ENCODE data around the gene USB1. TPM values are rescaled to one million over a fixed set of nuclear protein-coding genes. Genes with fewer than 3 reads are reported as not detected.

Gene USB1
- total RNA-seq, 1 experiment from 2014 or later = 18.7 TPM

DNA sequence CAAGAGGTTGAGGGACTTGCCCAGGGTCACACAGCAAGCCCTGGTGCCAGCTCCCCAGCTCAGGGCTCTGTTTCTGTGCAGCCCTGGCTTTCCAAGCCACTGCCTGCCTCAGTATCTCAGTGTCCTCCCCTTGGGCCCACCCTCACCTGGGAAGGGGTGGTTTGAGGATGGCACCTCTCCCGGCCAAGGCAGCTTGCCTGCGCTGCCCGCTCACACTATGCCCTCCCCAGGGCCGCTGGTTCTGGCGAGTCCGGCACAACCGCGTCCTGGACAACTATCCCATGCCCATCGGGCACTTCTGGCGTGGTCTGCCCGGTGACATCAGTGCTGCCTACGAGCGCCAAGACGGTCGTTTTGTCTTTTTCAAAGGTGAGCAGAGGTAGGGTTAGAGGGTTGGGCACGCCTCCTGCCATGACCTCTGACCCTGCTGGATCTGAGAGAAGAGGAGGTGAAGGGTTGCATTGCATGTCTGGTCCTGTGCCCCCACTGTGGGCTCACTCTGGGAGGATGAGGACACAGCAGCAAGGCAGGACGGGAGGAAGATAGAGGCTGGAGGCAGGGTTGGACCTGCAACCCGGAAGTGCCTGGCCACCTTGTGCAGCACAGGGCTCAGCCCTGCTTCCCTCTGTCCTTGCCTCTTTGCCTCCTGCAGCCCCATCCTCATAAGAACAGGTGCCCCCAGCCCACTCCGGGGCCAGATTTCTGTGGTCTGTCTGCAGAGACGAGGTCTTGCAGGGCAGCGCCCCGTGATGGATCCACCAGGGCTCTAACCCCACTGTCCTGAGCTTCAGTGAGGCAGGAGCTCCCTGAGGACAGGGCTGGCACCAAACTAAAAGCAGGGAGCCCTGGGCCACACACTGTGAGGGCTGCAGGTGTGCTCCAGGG lies 41.0 kb downstream of the USB1 start:
- H3K4me3 ChIP-seq (ENCODE audit: low read length) = no peak overlapping the region
- H3K4me1 ChIP-seq (ENCODE audit: insufficient read depth, low read length) = no peaks in the 10 kb centered on the region
- TF ChIP-seq EZH2 (IDR thresholded peaks at IDR 0.05; ENCODE audit: low read length, unreplicated experiment) (no peak), EZH2phosphoT487 (IDR thresholded peaks at IDR 0.05; ENCODE audit: borderline replicate concordance, low read length) (no peak)
- TF ChIP-seq, protein P1, sequence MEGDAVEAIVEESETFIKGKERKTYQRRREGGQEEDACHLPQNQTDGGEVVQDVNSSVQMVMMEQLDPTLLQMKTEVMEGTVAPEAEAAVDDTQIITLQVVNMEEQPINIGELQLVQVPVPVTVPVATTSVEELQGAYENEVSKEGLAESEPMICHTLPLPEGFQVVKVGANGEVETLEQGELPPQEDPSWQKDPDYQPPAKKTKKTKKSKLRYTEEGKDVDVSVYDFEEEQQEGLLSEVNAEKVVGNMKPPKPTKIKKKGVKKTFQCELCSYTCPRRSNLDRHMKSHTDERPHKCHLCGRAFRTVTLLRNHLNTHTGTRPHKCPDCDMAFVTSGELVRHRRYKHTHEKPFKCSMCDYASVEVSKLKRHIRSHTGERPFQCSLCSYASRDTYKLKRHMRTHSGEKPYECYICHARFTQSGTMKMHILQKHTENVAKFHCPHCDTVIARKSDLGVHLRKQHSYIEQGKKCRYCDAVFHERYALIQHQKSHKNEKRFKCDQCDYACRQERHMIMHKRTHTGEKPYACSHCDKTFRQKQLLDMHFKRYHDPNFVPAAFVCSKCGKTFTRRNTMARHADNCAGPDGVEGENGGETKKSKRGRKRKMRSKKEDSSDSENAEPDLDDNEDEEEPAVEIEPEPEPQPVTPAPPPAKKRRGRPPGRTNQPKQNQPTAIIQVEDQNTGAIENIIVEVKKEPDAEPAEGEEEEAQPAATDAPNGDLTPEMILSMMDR (conservative IDR thresholded peaks at IDR 0.05; ENCODE audit: low read depth, low read length) = no peak
- H3K9me3 ChIP-seq (ENCODE audit: low read length) = no peaks in the 10 kb centered on the region
- H3K9me2 ChIP-seq (replicated peaks; ENCODE audit: low read length) = no peaks in the 10 kb centered on the region
- no peaks in the 10 kb centered on the region for H3K36me3 ChIP-seq (ENCODE audit: low read depth, low read length)
- H3K27me3 ChIP-seq (ENCODE audit: low read length) = no peaks in the 10 kb centered on the region
- ATAC-seq (no peak), DNase-seq (no peak)
- BruUV-seq (replicated peaks) = no TSS peak
- POLR2A ChIA-PET (ENCODE audit: unreplicated experiment) = no interaction called here
- no peak overlapping the region for H3K4me2 ChIP-seq (ENCODE audit: low read length)
- intact Hi-C loops (cut with micrococcal nuclease) = no loop called here
- CTCF ChIA-PET = no interaction called here
- no peak overlapping the region for H2AFZ ChIP-seq (ENCODE audit: low read length)
- H3K79me2 ChIP-seq (ENCODE audit: low read length) = no peaks in the 10 kb centered on the region
- H3K9ac ChIP-seq (ENCODE audit: low read length) = no peak overlapping the region
- no peaks in the 10 kb centered on the region for H3F3A ChIP-seq (ENCODE audit: low read length, unreplicated experiment)
- no peaks in the 10 kb centered on the region for H4K20me1 ChIP-seq (ENCODE audit: low read length)
- no peak overlapping the region for H3K27ac ChIP-seq (ENCODE audit: low read length)

DNA sequence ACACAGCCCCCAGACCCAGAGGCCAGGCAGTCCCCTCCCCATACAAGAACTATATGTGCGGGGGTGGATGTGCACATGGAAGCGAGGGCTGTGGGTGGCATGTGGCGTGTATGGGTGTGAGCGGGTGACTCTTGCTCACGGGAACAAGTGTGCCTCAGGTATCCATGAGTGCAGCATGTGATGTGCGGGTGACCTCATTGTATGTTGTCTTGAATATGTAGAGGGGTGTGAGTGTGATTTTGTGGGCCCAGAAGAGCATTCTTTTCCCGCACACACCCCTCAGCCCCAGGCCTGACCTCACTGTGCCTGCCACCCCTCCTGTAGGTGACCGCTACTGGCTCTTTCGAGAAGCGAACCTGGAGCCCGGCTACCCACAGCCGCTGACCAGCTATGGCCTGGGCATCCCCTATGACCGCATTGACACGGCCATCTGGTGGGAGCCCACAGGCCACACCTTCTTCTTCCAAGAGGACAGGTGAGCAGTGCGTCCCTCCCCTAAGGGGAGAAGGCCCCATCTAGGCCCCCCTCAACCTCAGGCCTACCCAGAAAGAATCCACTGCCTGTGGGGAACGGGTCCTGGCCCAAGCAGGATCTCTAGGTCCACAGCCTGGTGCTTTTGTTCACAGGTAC lies 41.8 kb downstream of the USB1 start:
- H3K79me2 ChIP-seq (ENCODE audit: low read length) = no peaks in the 10 kb centered on the region
- no peak overlapping the region for H3K4me2 ChIP-seq (ENCODE audit: low read length)
- ChIA-PET CTCF (no interaction called here), POLR2A (ENCODE audit: unreplicated experiment) (no interaction called here)
- ATAC-seq (no peak), DNase-seq (no peak)
- H3K27ac ChIP-seq (ENCODE audit: low read length) = no peak overlapping the region
- intact Hi-C loops (cut with micrococcal nuclease) = no loop called here
- no peaks in the 10 kb centered on the region for H3K9me2 ChIP-seq (replicated peaks; ENCODE audit: low read length)
- no peak overlapping the region for H3K4me3 ChIP-seq (ENCODE audit: low read length)
- H3K36me3 ChIP-seq (ENCODE audit: low read depth, low read length) = no peaks in the 10 kb centered on the region
- no peak overlapping the region for H2AFZ ChIP-seq (ENCODE audit: low read length)
- H3K9me3 ChIP-seq (ENCODE audit: low read length) = no peaks in the 10 kb centered on the region
- no peaks in the 10 kb centered on the region for H4K20me1 ChIP-seq (ENCODE audit: low read length)
- no TSS peak for BruUV-seq (replicated peaks)
- no peak for TF ChIP-seq EZH2phosphoT487 (IDR thresholded peaks at IDR 0.05; ENCODE audit: borderline replicate concordance, low read length)
- H3K4me1 ChIP-seq (ENCODE audit: insufficient read depth, low read length) = no peaks in the 10 kb centered on the region
- no peaks in the 10 kb centered on the region for H3F3A ChIP-seq (ENCODE audit: low read length, unreplicated experiment)
- H3K27me3 ChIP-seq (ENCODE audit: low read length) = no peaks in the 10 kb centered on the region
- no peak overlapping the region for H3K9ac ChIP-seq (ENCODE audit: low read length)

GRCh38 chr16:58043571-58044155 lies 42.5 kb downstream of the USB1 start:
- H3K4me3 ChIP-seq (ENCODE audit: low read length) = no peak overlapping the region

More at GRCh38 chr16:58043571-58044155, 42.5 kb downstream of the USB1 start:
- H4K20me1 ChIP-seq (ENCODE audit: low read length) = no peaks in the 10 kb centered on the region
- ChIA-PET CTCF (no interaction called here), POLR2A (ENCODE audit: unreplicated experiment) (no interaction called here)
- intact Hi-C loops (cut with micrococcal nuclease) = no loop called here
- no peak overlapping the region for H2AFZ ChIP-seq (ENCODE audit: low read length)
- H3K36me3 ChIP-seq (ENCODE audit: low read depth, low read length) = no peaks in the 10 kb centered on the region
- no peak for ATAC-seq
- H3K9me2 ChIP-seq (replicated peaks; ENCODE audit: low read length) = no peaks in the 10 kb centered on the region
- no peak overlapping the region for H3K4me2 ChIP-seq (ENCODE audit: low read length)
- DNase-seq = no peak
- H3K79me2 ChIP-seq (ENCODE audit: low read length) = no peaks in the 10 kb centered on the region
- no peaks in the 10 kb centered on the region for H3F3A ChIP-seq (ENCODE audit: low read length, unreplicated experiment)
- H3K9ac ChIP-seq (ENCODE audit: low read length) = no peak overlapping the region
- H3K27ac ChIP-seq (ENCODE audit: low read length) = no peak overlapping the region
- TF ChIP-seq, protein P1 (conservative IDR thresholded peaks at IDR 0.05; ENCODE audit: low read depth, low read length) = no peak
- TF ChIP-seq EZH2 (IDR thresholded peaks at IDR 0.05; ENCODE audit: low read length, unreplicated experiment) = no peak
- TF ChIP-seq EZH2phosphoT487 (IDR thresholded peaks at IDR 0.05; ENCODE audit: borderline replicate concordance, low read length) = no peak
- H3K9me3 ChIP-seq (ENCODE audit: low read length) = no peaks in the 10 kb centered on the region
- BruUV-seq (replicated peaks) = no TSS peak
- H3K27me3 ChIP-seq (ENCODE audit: low read length) = no peaks in the 10 kb centered on the region
- no peaks in the 10 kb centered on the region for H3K4me1 ChIP-seq (ENCODE audit: insufficient read depth, low read length)
